ENCODE results near the gene ETV2.
"Not testable (repeated sequence)": the region's sequence is repeated elsewhere in the genome, so short reads cannot be mapped to it uniquely, and the experiment has no call there.

The ETV2 gene

DNA sequence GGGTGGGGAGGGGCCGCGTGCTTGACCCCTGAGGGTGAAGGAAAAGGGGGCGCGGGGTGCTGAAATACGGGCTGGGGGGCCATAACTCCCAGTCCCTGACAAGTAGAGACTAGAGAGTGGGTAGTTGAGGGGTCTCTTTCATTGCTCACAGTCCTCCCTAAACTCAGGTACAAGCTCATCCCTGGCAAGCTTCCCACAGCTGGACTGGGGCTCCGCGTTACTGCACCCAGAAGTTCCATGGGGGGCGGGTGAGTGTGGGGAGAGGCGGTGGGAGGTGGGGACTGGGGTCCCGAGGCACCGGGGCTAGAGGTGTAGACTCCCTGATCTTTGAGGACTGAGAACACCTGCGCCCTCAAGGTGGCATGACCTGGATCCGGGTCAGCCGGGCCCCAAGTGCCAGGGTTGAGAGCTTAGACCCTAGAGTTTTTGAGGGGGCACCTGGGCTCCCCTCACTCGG is 1.3 kb downstream of the ETV2 start:
- H3K9ac ChIP-seq (ENCODE audit: low read length in 5 of 5) = peak overlapping the region in 4 of 5 donors; percentile 53 to 88 (median 68)

GRCh38 chr19:35643255-35644205 is 2.0 kb downstream of the ETV2 start:
- no peaks in the 10 kb centered on the region for H3K36me3 ChIP-seq (ENCODE audit: control insufficient read depth in 5 of 5, insufficient read depth in 5 of 5, low read length in 5 of 5)
- peaks cover 3 to 65% (median 35%) of the 10 kb centered on the region in 5 donors for H3K4me1 ChIP-seq (ENCODE audit: control insufficient read depth in 5 of 5, insufficient read depth in 5 of 5, low read length in 5 of 5)
- peak overlapping the region; percentile 73 to 88 (median 78) for H3K4me3 ChIP-seq (ENCODE audit: low read depth in 1 of 5, low read length in 5 of 5)
- no peaks in the 10 kb centered on the region for H3K27me3 ChIP-seq (ENCODE audit: control insufficient read depth in 5 of 5, insufficient read depth in 4 of 5, low read length in 5 of 5)
- H3K27ac ChIP-seq (ENCODE audit: low read depth, low read length) = peak overlapping the region; percentile 85
- no peaks in the 10 kb centered on the region for H3K9me3 ChIP-seq (ENCODE audit: control insufficient read depth in 5 of 5, low read length in 5 of 5)
- H3K9ac ChIP-seq (ENCODE audit: low read length in 5 of 5) = peak overlapping the region; percentile 48 to 88 (median 78)

More for the DNA sequence above, 1.3 kb downstream of the ETV2 start:
- Histone ChIP-seq H3K4me1 (ENCODE audit: control insufficient read depth in 5 of 5, insufficient read depth in 5 of 5, low read length in 5 of 5) (peaks cover 0 to 63% (median 33%) of the 10 kb centered on the region in 5 donors), H3K36me3 (ENCODE audit: control insufficient read depth in 5 of 5, insufficient read depth in 5 of 5, low read length in 5 of 5) (peaks cover 0 to 7% (median 3%) of the 10 kb centered on the region in 5 donors), H3K27ac (ENCODE audit: low read depth, low read length) (no peak overlapping the region), H3K27me3 (ENCODE audit: control insufficient read depth in 5 of 5, insufficient read depth in 4 of 5, low read length in 5 of 5) (no peaks in the 10 kb centered on the region), H3K4me3 (ENCODE audit: low read depth in 1 of 5, low read length in 5 of 5) (peak overlapping the region in 4 of 5 donors; percentile 73 to 81 (median 78)), H3K9me3 (ENCODE audit: control insufficient read depth in 5 of 5, low read length in 5 of 5) (no peaks in the 10 kb centered on the region)

GRCh38 chr19:35644206-35644986 is 2.9 kb downstream of the ETV2 start:
- peak overlapping the region; percentile 73 to 88 (median 78) for H3K4me3 ChIP-seq (ENCODE audit: low read depth in 1 of 5, low read length in 5 of 5)
- H3K4me1 ChIP-seq (ENCODE audit: control insufficient read depth in 5 of 5, insufficient read depth in 5 of 5, low read length in 5 of 5) = peaks cover 8 to 68% (median 38%) of the 10 kb centered on the region in 5 donors
- H3K27me3 ChIP-seq (ENCODE audit: control insufficient read depth in 5 of 5, insufficient read depth in 4 of 5, low read length in 5 of 5) = no peaks in the 10 kb centered on the region
- peak overlapping the region; percentile 85 for H3K27ac ChIP-seq (ENCODE audit: low read depth, low read length)
- H3K9ac ChIP-seq (ENCODE audit: low read length in 5 of 5) = peak overlapping the region; percentile 48 to 88 (median 78)
- no peaks in the 10 kb centered on the region for H3K9me3 ChIP-seq (ENCODE audit: control insufficient read depth in 5 of 5, low read length in 5 of 5)
- no peaks in the 10 kb centered on the region for H3K36me3 ChIP-seq (ENCODE audit: control insufficient read depth in 5 of 5, insufficient read depth in 5 of 5, low read length in 5 of 5)

- H3K27me3 ChIP-seq (ENCODE audit: control insufficient read depth in 5 of 5, insufficient read depth in 4 of 5, low read length in 5 of 5) = no peaks in the 10 kb centered on the region
- peaks cover 8 to 73% (median 45%) of the 10 kb centered on the region in 5 donors for H3K4me1 ChIP-seq (ENCODE audit: control insufficient read depth in 5 of 5, insufficient read depth in 5 of 5, low read length in 5 of 5)
- peak overlapping the region; percentile 73 to 81 (median 78) for H3K4me3 ChIP-seq (ENCODE audit: low read depth in 1 of 5, low read length in 5 of 5)
- H3K36me3 ChIP-seq (ENCODE audit: control insufficient read depth in 5 of 5, insufficient read depth in 5 of 5, low read length in 5 of 5) = no peaks in the 10 kb centered on the region
- H3K9ac ChIP-seq (ENCODE audit: low read length in 5 of 5) = peak overlapping the region; percentile 48 to 85 (median 72)
- H3K9me3 ChIP-seq (ENCODE audit: control insufficient read depth in 5 of 5, low read length in 5 of 5) = no peaks in the 10 kb centered on the region
- H3K27ac ChIP-seq (ENCODE audit: low read depth, low read length) = peak overlapping the region; percentile 85
These were observed 3.6 kb downstream of the ETV2 start for GRCh38 chr19:35644987-35645679.

DNA sequence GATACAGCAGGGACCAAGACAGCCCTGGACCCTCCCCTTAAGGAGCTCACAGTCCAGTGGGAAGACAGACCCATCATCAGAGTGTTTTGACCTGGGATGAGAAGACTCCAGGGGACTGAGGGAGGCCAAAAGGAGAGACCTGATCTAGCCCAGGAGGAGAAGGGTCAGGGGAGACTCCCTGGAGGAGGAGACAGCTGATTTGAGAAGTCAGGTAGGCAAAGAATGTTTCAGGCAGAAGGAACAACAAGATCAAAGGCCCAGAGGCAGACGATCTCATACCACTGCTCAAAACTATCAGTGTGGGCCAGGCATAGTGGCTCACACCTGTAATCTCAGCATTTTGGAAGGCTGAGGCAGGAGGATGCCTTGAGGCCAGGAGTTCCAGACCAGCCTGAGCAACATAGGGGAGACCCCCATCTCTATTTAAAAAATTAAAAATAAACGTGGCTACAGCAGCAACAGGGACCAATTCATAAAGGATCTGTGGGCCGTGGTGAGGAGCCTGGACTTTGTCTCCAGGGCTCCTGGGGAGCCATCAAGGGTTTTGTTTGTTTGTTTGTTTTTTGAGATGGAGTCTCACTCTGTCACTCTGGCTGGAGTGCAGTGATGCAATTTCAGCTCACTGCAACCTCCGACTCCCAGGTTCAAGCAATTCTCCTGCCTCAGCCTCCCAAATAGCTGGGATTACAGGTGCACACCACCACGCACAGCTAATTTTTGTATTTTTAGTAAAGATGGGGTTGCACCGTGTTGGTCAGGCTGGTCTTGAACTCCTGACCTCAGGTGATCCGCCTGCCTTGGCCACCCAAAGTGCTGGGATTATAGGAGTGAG is 4.4 kb downstream of the ETV2 start:
- H3K9ac ChIP-seq (ENCODE audit: low read length in 5 of 5) = no peak overlapping the region
- peaks cover 8 to 76% (median 49%) of the 10 kb centered on the region in 5 donors for H3K4me1 ChIP-seq (ENCODE audit: control insufficient read depth in 5 of 5, insufficient read depth in 5 of 5, low read length in 5 of 5)

DNA sequence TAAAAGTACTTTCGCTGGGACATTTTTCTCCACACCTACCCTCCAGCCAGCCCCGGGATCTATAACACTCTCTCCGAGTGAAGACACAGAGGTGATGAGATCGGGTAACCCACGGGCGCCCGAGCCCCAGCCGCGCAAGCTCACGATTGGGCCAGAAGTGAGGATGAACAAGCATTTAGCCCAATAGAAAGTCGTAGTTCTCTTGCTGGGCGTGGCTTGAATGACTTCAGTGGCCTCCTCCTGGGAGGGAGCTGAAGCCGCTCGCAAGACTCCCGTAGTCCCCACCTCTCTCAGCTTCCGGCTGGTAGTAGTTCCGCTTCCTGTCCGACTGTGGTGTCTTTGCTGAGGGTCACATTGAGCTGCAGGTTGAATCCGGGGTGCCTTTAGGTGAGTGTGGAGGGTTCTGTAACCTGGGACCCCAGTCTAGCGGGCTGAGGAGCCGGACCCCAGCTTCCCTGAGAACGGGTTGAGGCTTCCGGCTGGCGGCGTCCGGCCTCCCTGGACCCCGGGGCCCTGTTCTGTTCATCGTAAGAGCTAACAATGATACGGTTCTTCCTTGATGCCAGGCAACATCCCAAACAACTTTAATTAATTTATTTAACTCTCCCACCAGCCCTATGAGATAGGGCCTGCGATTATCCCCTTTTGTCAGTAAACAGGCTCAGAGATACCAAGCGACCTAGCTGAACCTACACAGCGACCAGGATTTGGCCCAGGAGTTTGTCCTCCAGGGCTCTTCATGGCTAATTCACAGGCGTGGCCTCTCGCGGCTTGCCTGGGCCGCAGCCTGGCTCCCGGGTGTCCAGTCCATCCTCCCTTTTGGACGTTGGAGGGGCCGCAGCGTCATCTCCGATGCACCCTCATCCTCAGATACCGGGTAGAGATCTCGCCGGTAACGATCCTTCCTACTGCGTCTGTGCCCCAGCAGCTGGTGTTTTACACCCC is 6.7 kb downstream of the ETV2 start, which contains the start of gene COX6B1:
Gene COX6B1 (plus strand): TSS at position 307 of the 945 bp plus-strand sequence. CDS start 2,921 bp downstream, outside the sequence.
- Histone ChIP-seq H3K27ac (ENCODE audit: low read depth, low read length) (peak within 1 kb of the TSS; percentile 84), H3K4me1 (ENCODE audit: control insufficient read depth in 5 of 5, insufficient read depth in 5 of 5, low read length in 5 of 5) (peaks cover 8 to 57% (median 43%) of the 10 kb centered on the region in 5 donors), H3K36me3 (ENCODE audit: control insufficient read depth in 5 of 5, insufficient read depth in 5 of 5, low read length in 5 of 5) (peaks cover 0 to 19% (median 12%) of the 10 kb centered on the region in 5 donors), H3K4me3 (ENCODE audit: low read depth in 1 of 5, low read length in 5 of 5) (peak within 1 kb of the TSS; percentile 64 to 96 (median 91)), H3K9ac (ENCODE audit: low read length in 5 of 5) (peak within 1 kb of the TSS; percentile 83 to 98 (median 91)), H3K27me3 (ENCODE audit: control insufficient read depth in 5 of 5, insufficient read depth in 4 of 5, low read length in 5 of 5) (no peaks in the 10 kb centered on the region), H3K9me3 (ENCODE audit: control insufficient read depth in 5 of 5, low read length in 5 of 5) (no peaks in the 10 kb centered on the region)

More for the DNA sequence above, 4.4 kb downstream of the ETV2 start:
- Histone ChIP-seq H3K36me3 (ENCODE audit: control insufficient read depth in 5 of 5, insufficient read depth in 5 of 5, low read length in 5 of 5) (peaks cover 0 to 6% (median 3%) of the 10 kb centered on the region in 5 donors), H3K9me3 (ENCODE audit: control insufficient read depth in 5 of 5, low read length in 5 of 5) (no peaks in the 10 kb centered on the region), H3K4me3 (ENCODE audit: low read depth in 1 of 5, low read length in 5 of 5) (peak overlapping the region in 1 of 5 donors; percentile 67), H3K27ac (ENCODE audit: low read depth, low read length) (no peak overlapping the region), H3K27me3 (ENCODE audit: control insufficient read depth in 5 of 5, insufficient read depth in 4 of 5, low read length in 5 of 5) (no peaks in the 10 kb centered on the region)

GRCh38 chr19:35650581-35650980 is 9.0 kb downstream of the ETV2 start:
- Histone ChIP-seq H3K4me1 (ENCODE audit: control insufficient read depth in 5 of 5, insufficient read depth in 5 of 5, low read length in 5 of 5) (peaks cover 8 to 34% (median 21%) of the 10 kb centered on the region in 5 donors), H3K9me3 (ENCODE audit: control insufficient read depth in 5 of 5, low read length in 5 of 5) (no peaks in the 10 kb centered on the region), H3K27ac (ENCODE audit: low read depth, low read length) (no peak overlapping the region), H3K36me3 (ENCODE audit: control insufficient read depth in 5 of 5, insufficient read depth in 5 of 5, low read length in 5 of 5) (peaks cover 3 to 40% (median 29%) of the 10 kb centered on the region in 5 donors), H3K27me3 (ENCODE audit: control insufficient read depth in 5 of 5, insufficient read depth in 4 of 5, low read length in 5 of 5) (no peaks in the 10 kb centered on the region), H3K9ac (ENCODE audit: low read length in 5 of 5) (no peak overlapping the region), H3K4me3 (ENCODE audit: low read depth in 1 of 5, low read length in 5 of 5) (no peak overlapping the region)

DNA sequence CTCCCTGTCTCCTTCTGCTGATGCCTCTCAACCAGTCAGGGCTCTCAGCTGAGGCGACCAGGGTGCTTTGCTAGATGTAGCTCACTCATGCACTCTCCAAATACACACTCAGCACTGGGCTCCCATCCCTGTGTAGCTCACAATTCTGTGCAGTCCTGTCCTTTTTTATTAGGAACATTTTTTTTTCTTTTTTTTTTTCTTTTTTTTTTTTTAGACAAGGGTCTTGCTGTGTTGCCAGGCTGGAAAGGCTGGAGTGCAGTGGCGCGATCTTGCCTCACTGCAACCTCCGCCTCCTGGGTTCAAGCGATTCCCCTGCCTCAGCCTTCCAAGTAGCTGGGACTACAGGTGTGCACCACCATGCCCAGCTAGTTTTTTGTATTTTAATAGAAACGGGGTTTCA is 13.3 kb downstream of the ETV2 start:
- not testable (repeated sequence) for H3K9me3 ChIP-seq (ENCODE audit: control insufficient read depth in 5 of 5, low read length in 5 of 5); H3K27ac ChIP-seq (ENCODE audit: low read depth, low read length); H3K9ac ChIP-seq (ENCODE audit: low read length in 5 of 5); H3K27me3 ChIP-seq (ENCODE audit: control insufficient read depth in 5 of 5, insufficient read depth in 4 of 5, low read length in 5 of 5); H3K4me1 ChIP-seq (ENCODE audit: control insufficient read depth in 5 of 5, insufficient read depth in 5 of 5, low read length in 5 of 5); H3K4me3 ChIP-seq (ENCODE audit: low read depth in 1 of 5, low read length in 5 of 5)
- H3K36me3 ChIP-seq (ENCODE audit: control insufficient read depth in 5 of 5, insufficient read depth in 5 of 5, low read length in 5 of 5) = peaks cover 6 to 76% (median 57%) of the 10 kb centered on the region in 5 donors

Measured in subcutaneous abdominal adipose tissue (tissue), 5 donors.